HepG2 (cell line): ENCODE results near the gene KLF5. TPM values are rescaled to one million over a fixed set of nuclear protein-coding genes. Genes with fewer than 3 reads are reported as not detected.

Experiments
- ADNP ChIP-seq: sonication (generic); formaldehyde crosslinking; IDR thresholded peaks from 2 replicates; pipeline ENCODE4 v1.4.0; 2020; ENCODE audit warnings: missing genetic modification reagents
- BCL6 ChIP-seq: IDR thresholded peaks from 2 replicates; pipeline ENCODE4 v1.6.1; 2016; ENCODE audit warnings: missing genetic modification reagents, missing compliant biosample characterization
- BRCA1 ChIP-seq: sonication (generic); formaldehyde crosslinking; IDR thresholded peaks from 2 replicates; pipeline ENCODE4 v1.4.0; 2020; ENCODE audit warnings: missing genetic modification reagents
- EED ChIP-seq: sonication (generic); formaldehyde crosslinking; IDR thresholded peaks from 2 replicates; pipeline ENCODE4 v1.5.0; 2020; ENCODE audit warnings: mild to moderate bottlenecking, missing genetic modification reagents
- ETV6 ChIP-seq: sonication (generic); formaldehyde crosslinking; conservative IDR thresholded peaks from 2 replicates; pipeline ENCODE4 v1.4.0; 2020; ENCODE audit warnings: missing genetic modification reagents
- GATAD2A ChIP-seq: IDR thresholded peaks from 2 replicates; pipeline ENCODE4 v1.6.1; 2016
- HDAC2 ChIP-seq: sonication (generic); formaldehyde crosslinking; IDR thresholded peaks from 2 replicates; pipeline ENCODE4 v1.4.0; 2020; ENCODE audit warnings: missing genetic modification reagents
- HOXA3 ChIP-seq: sonication (generic); formaldehyde crosslinking; IDR thresholded peaks from 2 replicates; pipeline ENCODE4 v1.5.0; 2020; ENCODE audit warnings: missing genetic modification reagents
- MEIS2 ChIP-seq: sonication (generic); formaldehyde crosslinking; IDR thresholded peaks from 2 replicates; pipeline ENCODE4 v1.9.0; 2021; ENCODE audit warnings: mild to moderate bottlenecking, missing genetic modification reagents
- MXI1 ChIP-seq: IDR thresholded peaks from 3 replicates; pipeline ENCODE4 v1.6.1; 2012; ENCODE audit warnings: low read depth, low read length, inconsistent platforms, borderline replicate concordance
- NFKBIZ ChIP-seq: IDR thresholded peaks from 2 replicates; pipeline ENCODE4 v1.6.1; 2018; ENCODE audit warnings: missing genetic modification reagents, missing compliant biosample characterization
- NFYC ChIP-seq: IDR thresholded peaks from 2 replicates; pipeline ENCODE4 v1.6.1; 2016; ENCODE audit warnings: missing genetic modification reagents, missing compliant biosample characterization
- PITX1 ChIP-seq: sonication (generic); formaldehyde crosslinking; IDR thresholded peaks from 2 replicates; pipeline ENCODE4 v1.5.1; 2020; ENCODE audit warnings: mild to moderate bottlenecking, missing genetic modification reagents
- SALL2 ChIP-seq: sonication (generic); formaldehyde crosslinking; IDR thresholded peaks from 2 replicates; pipeline ENCODE4 v1.8.1; 2023; ENCODE audit warnings: mild to moderate bottlenecking, missing genetic modification reagents, inconsistent platforms
- SOX6 ChIP-seq, 2 experiments: fragments of 450-650 bp in 1 of 2; sonication (generic) in 1 of 2; formaldehyde crosslinking in 1 of 2; IDR thresholded peaks; 2 replicates each; pipeline versions ENCODE4 v1.4.0 to v1.6.1; 2017 to 2020; ENCODE audit warnings: antibody characterized with exemption in 1 of 2, mild to moderate bottlenecking in 1 of 2, missing genetic modification reagents in 1 of 2
- TOPORS ChIP-seq: sonication (generic); formaldehyde crosslinking; IDR thresholded peaks from 2 replicates; pipeline ENCODE4 v1.8.0; 2023; ENCODE audit warnings: mild to moderate bottlenecking, missing genetic modification reagents
- U2AF1 ChIP-seq: fragments of 200-400 bp; formaldehyde crosslinking; optimal IDR thresholded peaks from 2 replicates; pipeline ENCODE3; 2017; ENCODE audit warnings: mild to moderate bottlenecking, low read depth, low read length
- ZBTB20 ChIP-seq: sonication (generic); formaldehyde crosslinking; IDR thresholded peaks from 2 replicates; pipeline ENCODE4 v1.8.1; 2023; ENCODE audit warnings: missing genetic modification reagents, low read depth, mild to moderate bottlenecking, borderline replicate concordance
- ZNF570 ChIP-seq: sonication (generic); formaldehyde crosslinking; IDR thresholded peaks from 2 replicates; pipeline ENCODE4 v1.4.0; 2020; ENCODE audit warnings: mild to moderate bottlenecking, missing genetic modification reagents, borderline replicate concordance
- ZNF724P ChIP-seq: sonication (generic); formaldehyde crosslinking; IDR thresholded peaks from 2 replicates; pipeline ENCODE4 v1.8.0; 2022; ENCODE audit warnings: missing genetic modification reagents, borderline replicate concordance
- ZNF780A ChIP-seq: sonication (generic); formaldehyde crosslinking; IDR thresholded peaks from 2 replicates; pipeline ENCODE4 v1.8.0; 2022; ENCODE audit warnings: mild to moderate bottlenecking, missing genetic modification reagents, moderate library complexity
- ZNF792 ChIP-seq: IDR thresholded peaks from 2 replicates; pipeline ENCODE4 v1.6.1; 2016
- polyA plus RNA-seq, 8 experiments: library from polyadenylated mRNA; depleted of rRNA in 3 of 8; stranded (reverse) in 7 of 8; unstranded in 1 of 8; fragments of >200 nt; fragmentation: Illumina TruSeq in 4 of 8; extraction: Trizol in 4 of 8; gene quantifications; 2 replicates each; pipeline versions ENCODE4 v1.2.1 to v1.2.3, GENCODE V29; 2011 to 2016; ENCODE audit warnings: low read depth in 4 of 8, missing spikeins in 1 of 8, mixed read lengths in 1 of 8; ENCODE audit not compliant: insufficient read depth in 1 of 8
- total RNA-seq, 5 experiments: library from RNA; depleted of rRNA; stranded (reverse); fragments of >200 nt; fragmentation: Illumina TruSeq; extraction: Trizol; gene quantifications; 2 replicates each; pipeline ENCODE4 v1.2.3, GENCODE V29; 2016; ENCODE audit warnings: low read depth in 1 of 5
- TF ChIP-seq, protein P1 (sequence below): sonication (generic); formaldehyde crosslinking; IDR thresholded peaks from 2 replicates; pipeline ENCODE4 v1.4.0; 2020; ENCODE audit warnings: missing genetic modification reagents
- TF ChIP-seq, protein P2 (sequence below): sonication (generic); formaldehyde crosslinking; IDR thresholded peaks from 2 replicates; pipeline ENCODE4 v1.8.0; 2022; ENCODE audit warnings: missing genetic modification reagents, mild to moderate bottlenecking, moderate library complexity, borderline replicate concordance
- TF ChIP-seq, protein P3 (sequence below): sonication (generic); formaldehyde crosslinking; IDR thresholded peaks from 2 replicates; pipeline ENCODE4 v1.8.0; 2023; ENCODE audit warnings: mild to moderate bottlenecking, missing genetic modification reagents

The KLF5 gene
- total and polyA plus RNA-seq, 2 of the 13 experiments (the other 11 are each of a cell fraction or from before 2014, with no cell fraction given): 1.7 to 9.2 TPM

DNA sequence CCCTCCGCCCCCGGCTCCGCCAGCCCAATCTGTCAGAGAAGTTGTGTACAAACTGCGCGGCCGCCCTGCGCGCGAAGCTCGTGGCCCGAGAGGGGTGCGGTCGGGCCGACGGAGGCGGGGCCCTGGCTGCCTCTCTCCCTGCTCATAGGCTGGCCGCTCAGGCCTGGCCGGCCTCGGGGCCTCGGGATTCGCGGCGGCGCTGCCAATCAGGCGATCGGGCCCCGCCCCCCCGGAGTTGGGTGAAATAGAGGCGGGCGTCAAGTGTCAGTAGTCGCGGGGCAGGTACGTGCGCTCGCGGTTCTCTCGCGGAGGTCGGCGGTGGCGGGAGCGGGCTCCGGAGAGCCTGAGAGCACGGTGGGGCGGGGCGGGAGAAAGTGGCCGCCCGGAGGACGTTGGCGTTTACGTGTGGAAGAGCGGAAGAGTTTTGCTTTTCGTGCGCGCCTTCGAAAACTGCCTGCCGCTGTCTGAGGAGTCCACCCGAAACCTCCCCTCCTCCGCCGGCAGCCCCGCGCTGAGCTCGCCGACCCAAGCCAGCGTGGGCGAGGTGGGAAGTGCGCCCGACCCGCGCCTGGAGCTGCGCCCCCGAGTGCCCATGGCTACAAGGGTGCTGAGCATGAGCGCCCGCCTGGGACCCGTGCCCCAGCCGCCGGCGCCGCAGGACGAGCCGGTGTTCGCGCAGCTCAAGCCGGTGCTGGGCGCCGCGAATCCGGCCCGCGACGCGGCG, at the start of gene KLF5 (continued):
- TF ChIP-seq PITX1 (CRISPR knock-in tag) (0 out of 2 replicates have a peak, but pooled peaks have one; percentile 10), MXI1 (peak; percentile 74; the same call in 1 of the 3 replicates), MEIS2 (CRISPR knock-in tag) (peak; percentile 67; the same call in 1 of the 2 replicates), ZBTB20 (CRISPR knock-in tag) (peak; percentile 81; the same call in 1 of the 2 replicates), NFYC (CRISPR knock-in tag) (peak; percentile 97), ZNF780A (CRISPR knock-in tag) (peak; percentile 85; the same call in 1 of the 2 replicates), U2AF1 (no peak), GATAD2A (CRISPR knock-in tag) (peak; percentile 32; the same call in 1 of the 2 replicates), HDAC2 (CRISPR knock-in tag) (peak; percentile 45; the same call in 1 of the 2 replicates), ETV6 (no peak), ZNF570 (CRISPR knock-in tag) (no peak), NFKBIZ (CRISPR knock-in tag) (0 out of 2 replicates have a peak, but pooled peaks have one; percentile 26), SALL2 (CRISPR knock-in tag) (peak; percentile 63; the same call in 1 of the 2 replicates), BRCA1 (CRISPR knock-in tag) (no peak), HOXA3 (CRISPR knock-in tag) (no peak; the same call in none of the 2 replicates), ZNF724P (peak; percentile 65; the same call in 1 of the 2 replicates), SOX6 (IDR thresholded peaks at IDR 0.05) (no peak), SOX6 (CRISPR knock-in tag; IDR thresholded peaks at IDR 0.05) (peak; percentile 27), BCL6 (CRISPR knock-in tag) (0 out of 2 replicates have a peak, but pooled peaks have one; percentile 10), TOPORS (CRISPR knock-in tag) (peak; percentile 63; the same call in 1 of the 2 replicates), ADNP (CRISPR knock-in tag) (no peak), ZNF792 (CRISPR knock-in tag) (peak; percentile 73; the same call in 1 of the 2 replicates), EED (CRISPR knock-in tag) (no peak)
- TF ChIP-seq, protein P1, sequence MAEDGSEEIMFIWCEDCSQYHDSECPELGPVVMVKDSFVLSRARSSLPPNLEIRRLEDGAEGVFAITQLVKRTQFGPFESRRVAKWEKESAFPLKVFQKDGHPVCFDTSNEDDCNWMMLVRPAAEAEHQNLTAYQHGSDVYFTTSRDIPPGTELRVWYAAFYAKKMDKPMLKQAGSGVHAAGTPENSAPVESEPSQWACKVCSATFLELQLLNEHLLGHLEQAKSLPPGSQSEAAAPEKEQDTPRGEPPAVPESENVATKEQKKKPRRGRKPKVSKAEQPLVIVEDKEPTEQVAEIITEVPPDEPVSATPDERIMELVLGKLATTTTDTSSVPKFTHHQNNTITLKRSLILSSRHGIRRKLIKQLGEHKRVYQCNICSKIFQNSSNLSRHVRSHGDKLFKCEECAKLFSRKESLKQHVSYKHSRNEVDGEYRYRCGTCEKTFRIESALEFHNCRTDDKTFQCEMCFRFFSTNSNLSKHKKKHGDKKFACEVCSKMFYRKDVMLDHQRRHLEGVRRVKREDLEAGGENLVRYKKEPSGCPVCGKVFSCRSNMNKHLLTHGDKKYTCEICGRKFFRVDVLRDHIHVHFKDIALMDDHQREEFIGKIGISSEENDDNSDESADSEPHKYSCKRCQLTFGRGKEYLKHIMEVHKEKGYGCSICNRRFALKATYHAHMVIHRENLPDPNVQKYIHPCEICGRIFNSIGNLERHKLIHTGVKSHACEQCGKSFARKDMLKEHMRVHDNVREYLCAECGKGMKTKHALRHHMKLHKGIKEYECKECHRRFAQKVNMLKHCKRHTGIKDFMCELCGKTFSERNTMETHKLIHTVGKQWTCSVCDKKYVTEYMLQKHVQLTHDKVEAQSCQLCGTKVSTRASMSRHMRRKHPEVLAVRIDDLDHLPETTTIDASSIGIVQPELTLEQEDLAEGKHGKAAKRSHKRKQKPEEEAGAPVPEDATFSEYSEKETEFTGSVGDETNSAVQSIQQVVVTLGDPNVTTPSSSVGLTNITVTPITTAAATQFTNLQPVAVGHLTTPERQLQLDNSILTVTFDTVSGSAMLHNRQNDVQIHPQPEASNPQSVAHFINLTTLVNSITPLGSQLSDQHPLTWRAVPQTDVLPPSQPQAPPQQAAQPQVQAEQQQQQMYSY: peak; percentile 67
- TF ChIP-seq, protein P2, sequence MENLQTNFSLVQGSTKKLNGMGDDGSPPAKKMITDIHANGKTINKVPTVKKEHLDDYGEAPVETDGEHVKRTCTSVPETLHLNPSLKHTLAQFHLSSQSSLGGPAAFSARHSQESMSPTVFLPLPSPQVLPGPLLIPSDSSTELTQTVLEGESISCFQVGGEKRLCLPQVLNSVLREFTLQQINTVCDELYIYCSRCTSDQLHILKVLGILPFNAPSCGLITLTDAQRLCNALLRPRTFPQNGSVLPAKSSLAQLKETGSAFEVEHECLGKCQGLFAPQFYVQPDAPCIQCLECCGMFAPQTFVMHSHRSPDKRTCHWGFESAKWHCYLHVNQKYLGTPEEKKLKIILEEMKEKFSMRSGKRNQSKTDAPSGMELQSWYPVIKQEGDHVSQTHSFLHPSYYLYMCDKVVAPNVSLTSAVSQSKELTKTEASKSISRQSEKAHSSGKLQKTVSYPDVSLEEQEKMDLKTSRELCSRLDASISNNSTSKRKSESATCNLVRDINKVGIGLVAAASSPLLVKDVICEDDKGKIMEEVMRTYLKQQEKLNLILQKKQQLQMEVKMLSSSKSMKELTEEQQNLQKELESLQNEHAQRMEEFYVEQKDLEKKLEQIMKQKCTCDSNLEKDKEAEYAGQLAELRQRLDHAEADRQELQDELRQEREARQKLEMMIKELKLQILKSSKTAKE (CRISPR knock-in tag): no peak
- TF ChIP-seq, protein P3, sequence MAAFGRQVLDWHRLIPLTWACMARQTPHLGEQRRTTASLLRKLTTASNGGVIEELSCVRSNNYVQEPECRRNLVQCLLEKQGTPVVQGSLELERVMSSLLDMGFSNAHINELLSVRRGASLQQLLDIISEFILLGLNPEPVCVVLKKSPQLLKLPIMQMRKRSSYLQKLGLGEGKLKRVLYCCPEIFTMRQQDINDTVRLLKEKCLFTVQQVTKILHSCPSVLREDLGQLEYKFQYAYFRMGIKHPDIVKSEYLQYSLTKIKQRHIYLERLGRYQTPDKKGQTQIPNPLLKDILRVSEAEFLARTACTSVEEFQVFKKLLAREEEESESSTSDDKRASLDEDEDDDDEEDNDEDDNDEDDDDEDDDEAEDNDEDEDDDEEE: no peak
